Activated CD4-positive, alpha-beta memory T cell treated with anti-CD3 and anti-CD28 coated beads for 36 hours (primary cell): Measurements from ENCODE around the gene MORC4. TPM values are rescaled to one million over a fixed set of nuclear protein-coding genes. Genes with fewer than 3 reads are reported as not detected.

Source experiments
- CTCF ChIA-PET: fragments of 350-600 bp; sonication (Branson Sonifier 250); formaldehyde crosslinking; loops from one replicate; lab custom pipeline; 2021; ENCODE audit warnings: antibody characterized with exemption, inconsistent platforms; lab: Charles Lee
- POLR2A ChIA-PET: fragments of 350-600 bp; sonication (Branson Sonifier 250); formaldehyde crosslinking; loops from one replicate; lab custom pipeline; 2021; ENCODE audit warnings: antibody characterized with exemption; lab: Charles Lee
- DNase-seq: peaks from one replicate; pipeline ENCODE4 v3.0.0-alpha.2; 2020
- H3K27ac Mint-ChIP-seq: one replicate; pipeline ENCODE4 v1.8.0; 2021; ENCODE audit warnings: mixed read lengths
- H3K27me3 Mint-ChIP-seq: one replicate; pipeline ENCODE4 v1.8.0; 2021; ENCODE audit warnings: mixed read lengths
- H3K36me3 Mint-ChIP-seq: one replicate; pipeline ENCODE4 v1.8.0; 2021; ENCODE audit warnings: mixed read lengths
- H3K4me1 Mint-ChIP-seq: one replicate; pipeline ENCODE4 v1.8.0; 2021; ENCODE audit warnings: low read depth, mixed read lengths
- H3K4me3 Mint-ChIP-seq: one replicate; pipeline ENCODE4 v1.8.0; 2021; ENCODE audit warnings: mild to moderate bottlenecking, mixed read lengths
- H3K9me3 Mint-ChIP-seq: one replicate; pipeline ENCODE4 v1.8.0; 2021; ENCODE audit warnings: mixed read lengths
- intact Hi-C: fragments of 100-400 bp; cut with micrococcal nuclease; formaldehyde crosslinking; loops from one replicate; pipeline ENCODE4 v1.15.1; 2023
- total RNA-seq, 2 experiments: library from RNA; stranded (reverse); gene quantifications; one replicate each; pipeline ENCODE4 v1.2.3, GENCODE V29; 2021

The MORC4 gene
- total RNA-seq: 10 to 100 TPM; 11.1 to 12.1 TPM

DNA sequence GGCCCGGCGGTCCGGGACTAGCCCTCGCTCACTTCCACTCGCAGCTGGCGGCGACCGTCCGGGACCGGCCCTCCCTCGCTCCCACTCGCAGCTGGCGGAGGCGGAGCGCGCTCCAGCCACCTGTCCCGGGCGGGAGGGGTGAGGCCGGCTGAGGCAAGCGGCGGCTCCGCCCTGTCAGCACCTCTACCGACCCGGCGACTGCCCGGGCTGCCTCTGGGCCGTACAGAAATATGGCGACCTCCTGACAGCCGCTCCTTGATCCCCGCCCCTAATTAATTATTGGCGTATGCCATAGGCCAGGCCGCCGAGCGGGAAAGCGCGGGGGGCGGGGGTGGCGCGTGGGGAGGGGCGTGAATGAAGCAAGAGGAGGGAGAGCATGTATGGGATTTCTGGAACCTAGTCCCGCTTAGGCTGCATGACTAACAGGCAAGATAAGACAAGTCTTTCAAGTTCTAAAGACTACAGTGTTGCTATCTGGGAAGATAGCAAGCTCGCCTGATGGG is at the start of gene MORC4:
Gene MORC4 (minus strand): TSS at position 200 of the 503 bp plus-strand sequence. CDS start 243 bp downstream, outside the sequence.
- intact Hi-C loops: loop anchor here (5.0 kb wide), 1 partner anchor 627 kb away; the partner anchor contains the start of gene PRPS1
- POLR2A ChIA-PET: no interaction called here
- H3K27ac Mint-ChIP-seq: no peak within 1 kb of the TSS
- H3K36me3 Mint-ChIP-seq: no peaks in the 10 kb centered on the region
- H3K9me3 Mint-ChIP-seq: no peaks in the 10 kb centered on the region
- peak; percentile 77 for DNase-seq
- CTCF ChIA-PET: interaction anchor here (0.7 to 2.2 kb wide), 4 partner anchors 272 to 429 kb away, joined by 3 to 15 read pairs (median 6); no protein-coding TSS in a partner anchor
- H3K27me3 Mint-ChIP-seq: no peaks in the 10 kb centered on the region
- peaks cover 7% of the 10 kb centered on the region for H3K4me1 Mint-ChIP-seq
- H3K4me3 Mint-ChIP-seq: peak within 1 kb of the TSS; percentile 70

GRCh38 chrX:107047622-107048021 is 47.6 kb upstream of the MORC4 start:
- no peaks in the 10 kb centered on the region for H3K36me3 Mint-ChIP-seq
- no peaks in the 10 kb centered on the region for H3K27me3 Mint-ChIP-seq
- DNase-seq: no peak
- no peak overlapping the region for H3K4me3 Mint-ChIP-seq
- peaks cover 6% of the 10 kb centered on the region for H3K9me3 Mint-ChIP-seq
- POLR2A ChIA-PET: no interaction called here
- H3K4me1 Mint-ChIP-seq: no peaks in the 10 kb centered on the region
- no peak overlapping the region for H3K27ac Mint-ChIP-seq
- CTCF ChIA-PET: no interaction called here
- intact Hi-C loops: no loop called here

GRCh38 chrX:107029752-107030151 is 29.7 kb upstream of the MORC4 start:
- no peak for DNase-seq
- CTCF ChIA-PET: no interaction called here

DNA sequence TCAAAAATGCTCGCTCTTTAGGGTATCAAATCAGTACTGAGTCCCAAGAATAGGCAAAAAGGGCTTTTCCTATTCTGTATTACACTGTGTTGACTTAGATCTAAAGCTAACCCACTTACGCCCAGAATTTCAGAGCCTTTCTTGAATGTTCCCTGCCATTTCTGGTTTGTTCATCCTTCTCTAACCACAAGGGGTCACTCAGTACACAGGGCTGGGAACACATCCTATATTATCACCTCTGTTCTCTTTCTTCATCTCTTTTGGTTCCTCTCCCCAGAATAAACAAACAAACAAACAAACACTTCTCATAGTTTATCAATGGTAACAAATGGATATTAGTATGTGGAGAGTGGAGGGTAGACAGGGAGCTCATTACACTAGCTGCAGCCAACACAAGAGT is 25.5 kb upstream of the MORC4 start:
- Mint-ChIP-seq H3K27ac (no peak overlapping the region), H3K36me3 (no peaks in the 10 kb centered on the region), H3K4me3 (no peak overlapping the region), H3K4me1 (no peaks in the 10 kb centered on the region), H3K27me3 (no peaks in the 10 kb centered on the region), H3K9me3 (no peaks in the 10 kb centered on the region)
- ChIA-PET POLR2A (no interaction called here), CTCF (no interaction called here)
- DNase-seq: no peak
- intact Hi-C loops: loop anchor here (10.0 kb wide), 1 partner anchor 249 kb away; no protein-coding TSS in a partner anchor

More at GRCh38 chrX:107029752-107030151, 29.7 kb upstream of the MORC4 start:
- H3K4me1 Mint-ChIP-seq: no peaks in the 10 kb centered on the region
- H3K27ac Mint-ChIP-seq: no peak overlapping the region
- H3K4me3 Mint-ChIP-seq: no peak overlapping the region
- intact Hi-C loops: loop anchor here (10.0 kb wide), 1 partner anchor 245 kb away; no protein-coding TSS in a partner anchor
- no peaks in the 10 kb centered on the region for H3K36me3 Mint-ChIP-seq
- H3K9me3 Mint-ChIP-seq: no peaks in the 10 kb centered on the region
- H3K27me3 Mint-ChIP-seq: no peaks in the 10 kb centered on the region
- POLR2A ChIA-PET: no interaction called here

- H3K9me3 Mint-ChIP-seq: no peaks in the 10 kb centered on the region
- H3K4me1 Mint-ChIP-seq: no peaks in the 10 kb centered on the region
- H3K36me3 Mint-ChIP-seq: no peaks in the 10 kb centered on the region
- H3K4me3 Mint-ChIP-seq: no peak overlapping the region
- no peaks in the 10 kb centered on the region for H3K27me3 Mint-ChIP-seq
- H3K27ac Mint-ChIP-seq: no peak overlapping the region
- intact Hi-C loops: no loop called here
- ChIA-PET CTCF (interaction anchor here (1.6 kb wide), 1 partner anchor 121 kb away, joined by 4 read pairs; no protein-coding TSS in a partner anchor), POLR2A (no interaction called here)
- DNase-seq: no peak
Measured at GRCh38 chrX:107014936-107015335, 14.9 kb upstream of the MORC4 start.

GRCh38 chrX:107008034-107008433 is 8.0 kb upstream of the MORC4 start:
- Mint-ChIP-seq H3K27ac (no peak overlapping the region), H3K36me3 (no peaks in the 10 kb centered on the region), H3K9me3 (no peaks in the 10 kb centered on the region), H3K4me3 (no peak overlapping the region), H3K27me3 (no peaks in the 10 kb centered on the region), H3K4me1 (no peaks in the 10 kb centered on the region)
- CTCF ChIA-PET: no interaction called here
- POLR2A ChIA-PET: no interaction called here
- intact Hi-C loops: no loop called here
- no peak for DNase-seq

- CTCF ChIA-PET: interaction anchor here (0.7 to 2.2 kb wide), 6 partner anchors 273 to 778 kb away, joined by 3 to 15 read pairs (median 4); partner anchors contain the start of gene NCBP2L
- Mint-ChIP-seq H3K27ac (no peak overlapping the region), H3K36me3 (no peaks in the 10 kb centered on the region), H3K4me1 (peaks cover 7% of the 10 kb centered on the region), H3K27me3 (no peaks in the 10 kb centered on the region), H3K9me3 (no peaks in the 10 kb centered on the region), H3K4me3 (peak overlapping the region; percentile 70)
- intact Hi-C loops: loop anchor here (1.0 to 5.0 kb wide), 4 partner anchors 120 to 428 kb away; partner anchors contain the start of genes DNAAF6, NUP62CL and RBM41
- DNase-seq: peak; percentile 62
- POLR2A ChIA-PET: interaction anchor here (1.3 kb wide), 1 partner anchor 629 kb away, joined by 4 read pairs; the partner anchor contains the start of gene PRPS1
Measured at GRCh38 chrX:106999002-106999975, 723 bp downstream of the MORC4 start.

- no peak overlapping the region for H3K27ac Mint-ChIP-seq
- no peaks in the 10 kb centered on the region for H3K27me3 Mint-ChIP-seq
- no peak for DNase-seq
- ChIA-PET POLR2A (no interaction called here), CTCF (no interaction called here)
- H3K4me1 Mint-ChIP-seq: peaks cover 7% of the 10 kb centered on the region
- H3K9me3 Mint-ChIP-seq: no peaks in the 10 kb centered on the region
- H3K36me3 Mint-ChIP-seq: no peaks in the 10 kb centered on the region
- intact Hi-C loops: loop anchor here (2.0 to 5.0 kb wide), 3 partner anchors 121 to 430 kb away; partner anchors contain the start of genes DNAAF6, NUP62CL and RBM41
- H3K4me3 Mint-ChIP-seq: no peak overlapping the region
Measured at GRCh38 chrX:106997611-106998010, 2.4 kb downstream of the MORC4 start.

DNA sequence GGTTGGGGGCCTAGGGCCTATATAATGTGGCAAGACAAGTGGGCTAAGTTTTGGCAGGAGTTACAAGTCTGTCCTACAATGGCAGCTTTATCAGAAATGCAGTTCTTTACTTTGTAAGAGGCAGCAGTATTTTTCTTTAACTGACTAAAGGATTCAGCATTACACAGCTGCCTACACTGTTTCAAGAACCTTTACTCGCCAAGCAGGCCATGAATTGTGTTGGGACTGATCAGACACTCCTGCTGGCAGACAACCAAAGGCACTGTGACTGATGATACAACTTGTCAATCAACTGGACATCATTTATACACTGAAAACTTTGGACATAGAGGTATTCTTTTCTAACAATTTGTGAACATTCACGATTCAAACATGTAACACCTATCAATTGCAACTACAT is 4.3 kb downstream of the MORC4 start:
- POLR2A ChIA-PET: no interaction called here
- Mint-ChIP-seq H3K9me3 (no peaks in the 10 kb centered on the region), H3K4me1 (peaks cover 7% of the 10 kb centered on the region), H3K27me3 (no peaks in the 10 kb centered on the region), H3K36me3 (peaks cover 2% of the 10 kb centered on the region), H3K27ac (no peak overlapping the region), H3K4me3 (no peak overlapping the region)
- intact Hi-C loops: loop anchor here (5.0 kb wide), 2 partner anchors 212 to 432 kb away; partner anchors contain the start of genes DNAAF6 and NUP62CL
- no peak for DNase-seq
- CTCF ChIA-PET: no interaction called here

DNA sequence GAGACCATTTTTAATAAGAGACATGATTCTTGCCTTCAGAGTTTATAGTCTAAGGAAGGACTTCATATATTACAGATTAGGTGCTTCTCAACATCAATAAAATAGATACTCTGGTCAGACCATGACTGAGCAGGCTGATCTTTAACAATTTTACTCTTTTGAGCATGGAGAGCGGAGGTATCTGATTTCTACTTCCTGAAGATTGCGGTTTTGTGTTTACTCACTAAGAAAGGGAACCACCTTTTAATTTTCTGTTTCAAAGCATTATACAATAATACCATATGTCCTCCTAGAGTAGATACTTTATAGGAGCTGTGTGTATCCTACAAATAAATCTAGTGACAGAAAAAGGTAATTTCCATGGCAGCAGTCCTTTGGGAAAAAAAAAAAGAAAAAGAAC is 12.5 kb downstream of the MORC4 start:
- H3K4me3 Mint-ChIP-seq: no peak overlapping the region
- ChIA-PET CTCF (no interaction called here), POLR2A (no interaction called here)
- H3K4me1 Mint-ChIP-seq: peaks cover 6% of the 10 kb centered on the region
- H3K9me3 Mint-ChIP-seq: no peaks in the 10 kb centered on the region
- no peak overlapping the region for H3K27ac Mint-ChIP-seq
- H3K27me3 Mint-ChIP-seq: no peaks in the 10 kb centered on the region
- intact Hi-C loops: no loop called here
- no peak for DNase-seq
- H3K36me3 Mint-ChIP-seq: peaks cover 4% of the 10 kb centered on the region

DNA sequence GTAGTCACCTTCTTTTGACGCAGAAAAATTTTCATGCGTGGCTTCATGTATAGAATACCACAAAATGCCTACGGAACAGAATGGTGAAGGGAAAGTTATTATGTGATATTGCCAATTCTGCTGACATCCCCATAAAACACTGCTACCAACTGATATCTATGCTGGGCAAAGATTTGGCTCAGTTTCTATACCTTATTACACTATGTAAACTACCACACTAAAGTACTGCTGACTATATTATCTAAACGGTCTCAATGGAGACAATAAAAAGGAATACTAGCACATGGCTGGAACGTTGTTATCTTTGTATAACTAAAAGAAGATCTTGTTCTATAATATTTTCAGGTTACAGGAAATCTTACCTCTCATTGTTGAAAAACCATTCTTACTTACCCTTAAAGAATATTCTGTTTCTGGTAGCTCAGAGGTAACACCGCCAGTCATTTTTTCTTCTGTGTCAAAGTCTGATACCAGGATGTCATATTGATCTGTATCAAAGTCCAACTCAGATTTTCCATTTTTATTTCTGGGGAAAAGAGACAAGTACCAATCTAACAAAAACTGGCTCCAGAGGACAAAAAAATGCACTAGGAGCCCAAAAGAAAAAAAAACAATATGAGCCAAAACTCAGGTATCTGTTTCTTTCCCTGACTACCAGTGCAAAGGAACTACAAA is 18.9 kb downstream of the MORC4 start:
- no peaks in the 10 kb centered on the region for H3K27me3 Mint-ChIP-seq
- H3K4me1 Mint-ChIP-seq: no peaks in the 10 kb centered on the region
- ChIA-PET CTCF (no interaction called here), POLR2A (no interaction called here)
- DNase-seq: no peak
- intact Hi-C loops: no loop called here
- H3K9me3 Mint-ChIP-seq: no peaks in the 10 kb centered on the region
- peaks cover 3% of the 10 kb centered on the region for H3K36me3 Mint-ChIP-seq
- H3K27ac Mint-ChIP-seq: no peak overlapping the region
- H3K4me3 Mint-ChIP-seq: no peak overlapping the region
